Limb (tissue), 2 donors: ENCODE results near the gene BBLN.

ENCODE experiments used
- DNase-seq, 2 donors: peaks; one replicate each; pipeline ENCODE4 v3.0.0-alpha.2; 2016; ENCODE audit errors: extremely low spot score in 2 of 2

Gene BBLN

GRCh38 chr9:128211186-128211980 is 51.3 kb downstream of the BBLN start:
- no peak for DNase-seq

GRCh38 chr9:128211981-128212281 is 51.9 kb downstream of the BBLN start:
- no peak for DNase-seq
